ENCODE results near the gene BCL11A. TPM values are rescaled to one million over a fixed set of nuclear protein-coding genes. Genes with fewer than 3 reads are reported as not detected.

BCL11A gene
- total and polyA plus RNA-seq, 2 experiments from 2014 or later: 57.5 to 77.6 TPM

DNA sequence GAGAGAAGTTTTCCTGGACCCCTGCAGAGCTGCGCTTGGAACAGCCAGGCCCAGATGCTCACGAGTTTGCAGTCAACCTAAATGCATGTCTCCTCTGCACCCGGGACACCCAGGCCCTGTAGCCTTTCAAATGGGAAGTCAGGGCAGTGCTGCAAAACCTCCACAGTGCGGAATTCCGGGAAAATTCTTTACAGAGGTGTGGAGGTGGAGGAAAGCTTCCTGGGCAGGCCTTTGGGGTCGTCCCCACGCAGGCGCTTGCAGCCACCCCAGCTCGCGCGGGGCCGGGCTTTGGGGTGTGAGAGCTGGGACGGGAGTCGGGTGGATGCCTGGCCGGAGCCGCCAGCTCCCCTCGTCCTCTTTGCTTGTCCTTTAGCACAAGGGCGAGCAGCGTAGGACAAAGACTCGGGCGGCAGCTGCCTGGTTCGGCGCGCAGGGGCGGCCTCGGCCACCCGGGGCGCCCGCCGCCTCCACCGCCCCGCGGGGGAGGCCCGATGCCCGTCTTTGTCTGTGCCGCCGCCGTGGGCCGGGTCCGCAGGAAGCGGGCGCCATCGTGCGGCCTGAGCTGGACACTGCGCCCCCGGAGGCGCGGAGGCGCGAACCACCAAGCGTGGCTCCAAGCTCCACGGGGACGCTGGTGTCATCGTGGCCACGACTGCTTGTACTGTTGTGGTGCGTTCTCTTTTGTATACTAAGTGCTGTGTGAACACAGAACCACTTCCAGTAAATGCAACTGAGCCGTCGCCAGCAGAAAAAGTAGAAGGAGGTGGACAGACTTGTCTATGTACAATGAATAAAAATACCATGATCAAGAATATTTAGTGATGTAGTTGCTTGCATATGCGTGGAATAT lies 28.2 kb upstream of the BCL11A start (continued):
- no peak for TF ChIP-seq POLR2AphosphoS5 (IDR thresholded peaks at IDR 0.05; ENCODE audit: low read depth)
- TF ChIP-seq STAT1 (IDR thresholded peaks at IDR 0.05; ENCODE audit: unreplicated experiment): no peak
- TF ChIP-seq, protein P1, sequence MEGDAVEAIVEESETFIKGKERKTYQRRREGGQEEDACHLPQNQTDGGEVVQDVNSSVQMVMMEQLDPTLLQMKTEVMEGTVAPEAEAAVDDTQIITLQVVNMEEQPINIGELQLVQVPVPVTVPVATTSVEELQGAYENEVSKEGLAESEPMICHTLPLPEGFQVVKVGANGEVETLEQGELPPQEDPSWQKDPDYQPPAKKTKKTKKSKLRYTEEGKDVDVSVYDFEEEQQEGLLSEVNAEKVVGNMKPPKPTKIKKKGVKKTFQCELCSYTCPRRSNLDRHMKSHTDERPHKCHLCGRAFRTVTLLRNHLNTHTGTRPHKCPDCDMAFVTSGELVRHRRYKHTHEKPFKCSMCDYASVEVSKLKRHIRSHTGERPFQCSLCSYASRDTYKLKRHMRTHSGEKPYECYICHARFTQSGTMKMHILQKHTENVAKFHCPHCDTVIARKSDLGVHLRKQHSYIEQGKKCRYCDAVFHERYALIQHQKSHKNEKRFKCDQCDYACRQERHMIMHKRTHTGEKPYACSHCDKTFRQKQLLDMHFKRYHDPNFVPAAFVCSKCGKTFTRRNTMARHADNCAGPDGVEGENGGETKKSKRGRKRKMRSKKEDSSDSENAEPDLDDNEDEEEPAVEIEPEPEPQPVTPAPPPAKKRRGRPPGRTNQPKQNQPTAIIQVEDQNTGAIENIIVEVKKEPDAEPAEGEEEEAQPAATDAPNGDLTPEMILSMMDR (conservative IDR thresholded peaks at IDR 0.05; ENCODE audit: low read depth in 2 of 2): peak; percentile 71 to 92
- TF ChIP-seq ZNF114 (CRISPR knock-in tag; IDR thresholded peaks at IDR 0.05): no peak

DNA sequence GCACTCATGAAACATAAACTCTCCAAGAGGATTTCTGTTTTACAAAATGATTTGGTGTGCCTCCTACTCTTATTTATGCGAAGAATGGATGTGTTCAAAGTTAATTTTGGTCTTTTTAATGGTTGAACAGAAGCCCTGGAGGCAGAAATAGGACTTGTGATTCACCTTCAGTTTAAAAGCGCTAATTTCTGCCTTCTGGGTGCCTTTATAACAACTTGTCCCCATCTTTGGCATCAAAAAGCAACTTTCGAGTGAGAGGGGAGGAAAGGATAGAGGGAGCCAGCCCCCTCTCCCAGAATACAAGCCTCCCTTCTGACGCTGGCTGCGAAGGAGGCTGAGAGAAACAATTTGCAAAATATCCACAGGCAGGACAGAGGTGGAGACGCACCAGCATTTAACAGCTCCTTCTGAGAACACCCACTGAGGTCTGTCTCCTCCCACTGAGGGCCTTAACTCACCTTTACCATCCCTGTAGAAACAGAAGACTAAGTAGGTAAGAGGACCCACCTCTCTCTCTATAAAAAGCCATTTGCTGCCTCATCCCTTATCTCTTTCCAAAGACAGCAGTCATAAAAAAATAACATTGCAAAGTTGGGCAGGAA lies 24.3 kb upstream of the BCL11A start:
- Mint-ChIP-seq H3K4me1 (peaks cover 15% of the 10 kb centered on the region), H3K9me3 (no peaks in the 10 kb centered on the region), H3K4me3 (no peak overlapping the region), H3K36me3 (ENCODE audit: low read depth) (no peaks in the 10 kb centered on the region), H3K27me3 (ENCODE audit: insufficient read depth, low read depth, poor library complexity) (peaks cover 7% of the 10 kb centered on the region), H3K27ac (no peak overlapping the region)
- Histone ChIP-seq H3K27ac (ENCODE audit: low read depth) (no peak overlapping the region), H3K4me1 (ENCODE audit: insufficient read depth) (peaks cover 11% of the 10 kb centered on the region), H3F3A (replicated peaks; ENCODE audit: low read depth) (no peaks in the 10 kb centered on the region), H3K79me2 (replicated peaks; ENCODE audit: insufficient read depth) (no peaks in the 10 kb centered on the region), H3K9me2 (ENCODE audit: insufficient read depth) (no peaks in the 10 kb centered on the region), H2AFZ (peak overlapping the region; percentile 23; the same call in 1 of the 2 replicates), H3K4me3 (no peak overlapping the region), H3K36me3 (ENCODE audit: insufficient read depth) (no peaks in the 10 kb centered on the region), H4K20me1 (replicated peaks; ENCODE audit: insufficient read depth) (no peaks in the 10 kb centered on the region), H3K27me3 (ENCODE audit: insufficient read depth) (peaks cover 22% of the 10 kb centered on the region), H3K4me2 (peak overlapping the region; percentile 9; the same call in 1 of the 2 replicates)
- ATAC-seq: peak; percentile 50
- DNase-seq (ENCODE audit: low spot score): no peak
- TF ChIP-seq, protein P2, sequence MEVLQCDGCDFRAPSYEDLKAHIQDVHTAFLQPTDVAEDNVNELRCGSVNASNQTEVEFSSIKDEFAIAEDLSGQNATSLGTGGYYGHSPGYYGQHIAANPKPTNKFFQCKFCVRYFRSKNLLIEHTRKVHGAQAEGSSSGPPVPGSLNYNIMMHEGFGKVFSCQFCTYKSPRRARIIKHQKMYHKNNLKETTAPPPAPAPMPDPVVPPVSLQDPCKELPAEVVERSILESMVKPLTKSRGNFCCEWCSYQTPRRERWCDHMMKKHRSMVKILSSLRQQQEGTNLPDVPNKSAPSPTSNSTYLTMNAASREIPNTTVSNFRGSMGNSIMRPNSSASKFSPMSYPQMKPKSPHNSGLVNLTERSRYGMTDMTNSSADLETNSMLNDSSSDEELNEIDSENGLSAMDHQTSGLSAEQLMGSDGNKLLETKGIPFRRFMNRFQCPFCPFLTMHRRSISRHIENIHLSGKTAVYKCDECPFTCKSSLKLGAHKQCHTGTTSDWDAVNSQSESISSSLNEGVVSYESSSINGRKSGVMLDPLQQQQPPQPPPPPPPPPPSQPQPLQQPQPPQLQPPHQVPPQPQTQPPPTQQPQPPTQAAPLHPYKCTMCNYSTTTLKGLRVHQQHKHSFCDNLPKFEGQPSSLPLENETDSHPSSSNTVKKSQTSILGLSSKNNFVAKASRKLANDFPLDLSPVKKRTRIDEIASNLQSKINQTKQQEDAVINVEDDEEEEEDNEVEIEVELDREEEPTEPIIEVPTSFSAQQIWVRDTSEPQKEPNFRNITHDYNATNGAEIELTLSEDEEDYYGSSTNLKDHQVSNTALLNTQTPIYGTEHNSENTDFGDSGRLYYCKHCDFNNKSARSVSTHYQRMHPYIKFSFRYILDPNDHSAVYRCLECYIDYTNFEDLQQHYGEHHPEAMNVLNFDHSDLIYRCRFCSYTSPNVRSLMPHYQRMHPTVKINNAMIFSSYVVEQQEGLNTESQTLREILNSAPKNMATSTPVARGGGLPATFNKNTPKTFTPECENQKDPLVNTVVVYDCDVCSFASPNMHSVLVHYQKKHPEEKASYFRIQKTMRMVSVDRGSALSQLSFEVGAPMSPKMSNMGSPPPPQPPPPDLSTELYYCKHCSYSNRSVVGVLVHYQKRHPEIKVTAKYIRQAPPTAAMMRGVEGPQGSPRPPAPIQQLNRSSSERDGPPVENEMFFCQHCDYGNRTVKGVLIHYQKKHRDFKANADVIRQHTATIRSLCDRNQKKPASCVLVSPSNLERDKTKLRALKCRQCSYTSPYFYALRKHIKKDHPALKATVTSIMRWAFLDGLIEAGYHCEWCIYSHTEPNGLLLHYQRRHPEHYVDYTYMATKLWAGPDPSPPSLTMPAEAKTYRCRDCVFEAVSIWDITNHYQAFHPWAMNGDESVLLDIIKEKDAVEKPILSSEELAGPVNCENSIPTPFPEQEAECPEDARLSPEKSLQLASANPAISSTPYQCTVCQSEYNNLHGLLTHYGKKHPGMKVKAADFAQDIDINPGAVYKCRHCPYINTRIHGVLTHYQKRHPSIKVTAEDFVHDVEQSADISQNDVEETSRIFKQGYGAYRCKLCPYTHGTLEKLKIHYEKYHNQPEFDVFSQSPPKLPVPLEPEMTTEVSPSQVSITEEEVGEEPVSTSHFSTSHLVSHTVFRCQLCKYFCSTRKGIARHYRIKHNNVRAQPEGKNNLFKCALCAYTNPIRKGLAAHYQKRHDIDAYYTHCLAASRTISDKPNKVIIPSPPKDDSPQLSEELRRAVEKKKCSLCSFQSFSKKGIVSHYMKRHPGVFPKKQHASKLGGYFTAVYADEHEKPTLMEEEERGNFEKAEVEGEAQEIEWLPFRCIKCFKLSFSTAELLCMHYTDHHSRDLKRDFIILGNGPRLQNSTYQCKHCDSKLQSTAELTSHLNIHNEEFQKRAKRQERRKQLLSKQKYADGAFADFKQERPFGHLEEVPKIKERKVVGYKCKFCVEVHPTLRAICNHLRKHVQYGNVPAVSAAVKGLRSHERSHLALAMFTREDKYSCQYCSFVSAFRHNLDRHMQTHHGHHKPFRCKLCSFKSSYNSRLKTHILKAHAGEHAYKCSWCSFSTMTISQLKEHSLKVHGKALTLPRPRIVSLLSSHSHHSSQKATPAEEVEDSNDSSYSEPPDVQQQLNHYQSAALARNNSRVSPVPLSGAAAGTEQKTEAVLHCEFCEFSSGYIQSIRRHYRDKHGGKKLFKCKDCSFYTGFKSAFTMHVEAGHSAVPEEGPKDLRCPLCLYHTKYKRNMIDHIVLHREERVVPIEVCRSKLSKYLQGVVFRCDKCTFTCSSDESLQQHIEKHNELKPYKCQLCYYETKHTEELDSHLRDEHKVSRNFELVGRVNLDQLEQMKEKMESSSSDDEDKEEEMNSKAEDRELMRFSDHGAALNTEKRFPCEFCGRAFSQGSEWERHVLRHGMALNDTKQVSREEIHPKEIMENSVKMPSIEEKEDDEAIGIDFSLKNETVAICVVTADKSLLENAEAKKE (CRISPR knock-in tag; IDR thresholded peaks at IDR 0.05): no peak
- no peak for TF ChIP-seq ZNF114 (CRISPR knock-in tag; IDR thresholded peaks at IDR 0.05)
- TF ChIP-seq ZNF331 (CRISPR knock-in tag; IDR thresholded peaks at IDR 0.05; ENCODE audit: low read depth): no peak
- no peak for TF ChIP-seq STAT1 (IDR thresholded peaks at IDR 0.05; ENCODE audit: unreplicated experiment)
- no peak for TF ChIP-seq POLR2AphosphoS5 (IDR thresholded peaks at IDR 0.05; ENCODE audit: low read depth)
- no peak for TF ChIP-seq EZH2phosphoT487 (IDR thresholded peaks at IDR 0.05; ENCODE audit: unreplicated experiment)

Measured in GM23338 (cell line).